ENCODE results near the gene MXD4. TPM values are rescaled to one million over a fixed set of nuclear protein-coding genes. Genes with fewer than 3 reads are reported as not detected.
A peak's percentile ranks its signal among the peaks of the same experiment; 100 is the strongest.

Gene MXD4
- total and polyA plus RNA-seq, 2 experiments from 2014 or later, result 30.9 to 70.5 TPM

- H3K27me3 ChIP-seq (replicated peaks; ENCODE audit: insufficient read depth), result no peaks in the 10 kb centered on the region
- 28 to 37% methylated on average over 23 of the region's 23 CpGs for WGBS, 2 experiments (ENCODE audit: low coverage in 1 of 2, low lambda C conversion rate in 2 of 2, missing lambda C conversion rate in 2 of 2)
- H3K9ac ChIP-seq, result no peak overlapping the region
- H2AFZ ChIP-seq, result no peak overlapping the region
- no peaks in the 10 kb centered on the region for H3F3A ChIP-seq (ENCODE audit: insufficient read depth)
- peak; percentile 40 for DNase-seq
- no peaks in the 10 kb centered on the region for H3K36me3 ChIP-seq (ENCODE audit: low read depth)
- no peak overlapping the region for H3K27ac ChIP-seq
- no peak overlapping the region for H3K4me2 ChIP-seq (ENCODE audit: unreplicated experiment)
- H3K9me2 ChIP-seq (ENCODE audit: insufficient read depth), result no peaks in the 10 kb centered on the region
- H3K9me3 ChIP-seq (ENCODE audit: low read depth), result no peaks in the 10 kb centered on the region
- in situ Hi-C loops (cut with MboI), result no loop called here
- no peak overlapping the region for H3K4me3 ChIP-seq
- no peaks in the 10 kb centered on the region for H3K79me2 ChIP-seq (ENCODE audit: insufficient read depth)
- H4K20me1 ChIP-seq (ENCODE audit: insufficient read depth), result no peaks in the 10 kb centered on the region
- no peaks in the 10 kb centered on the region for H3K4me1 ChIP-seq (ENCODE audit: insufficient read depth)
- TF ChIP-seq EZH2phosphoT487 (IDR thresholded peaks at IDR 0.05; ENCODE audit: insufficient read depth, low read depth) (no peak), EZH2 (IDR thresholded peaks at IDR 0.05; ENCODE audit: insufficient read depth, poor library complexity, severe bottlenecking) (no peak)
These were observed 36.7 kb upstream of the MXD4 start for GRCh38 chr4:2298532-2298991.

GRCh38 chr4:2297606-2298531, 36.0 kb upstream of the MXD4 start:
- H3K9me3 ChIP-seq (ENCODE audit: low read depth), result no peaks in the 10 kb centered on the region
- H3K27me3 ChIP-seq (replicated peaks; ENCODE audit: insufficient read depth), result no peaks in the 10 kb centered on the region
- H3K4me2 ChIP-seq (ENCODE audit: unreplicated experiment), result no peak overlapping the region
- H3K9ac ChIP-seq, result no peak overlapping the region
- no peak overlapping the region for H3K4me3 ChIP-seq
- no peak for TF ChIP-seq EZH2phosphoT487 (IDR thresholded peaks at IDR 0.05; ENCODE audit: insufficient read depth, low read depth)
- TF ChIP-seq EZH2 (IDR thresholded peaks at IDR 0.05; ENCODE audit: insufficient read depth, poor library complexity, severe bottlenecking), result no peak
- no peaks in the 10 kb centered on the region for H3K9me2 ChIP-seq (ENCODE audit: insufficient read depth)
- no peaks in the 10 kb centered on the region for H4K20me1 ChIP-seq (ENCODE audit: insufficient read depth)
- peaks cover 4% of the 10 kb centered on the region for H3K4me1 ChIP-seq (ENCODE audit: insufficient read depth)
- H3F3A ChIP-seq (ENCODE audit: insufficient read depth), result 0 out of 2 replicates have a peak, but pooled peaks cover 2% of the 10 kb centered on the region
- no peaks in the 10 kb centered on the region for H3K36me3 ChIP-seq (ENCODE audit: low read depth)
- 90 to 93% methylated on average over 23 to 40 of the region's 40 CpGs for WGBS, 2 experiments (ENCODE audit: low coverage in 1 of 2, low lambda C conversion rate in 2 of 2, missing lambda C conversion rate in 2 of 2)
- no peak overlapping the region for H2AFZ ChIP-seq
- in situ Hi-C loops (cut with MboI), result no loop called here
- H3K27ac ChIP-seq, result no peak overlapping the region
- DNase-seq, result no peak
- no peaks in the 10 kb centered on the region for H3K79me2 ChIP-seq (ENCODE audit: insufficient read depth)

GRCh38 chr4:2296631-2297601, 35.0 kb upstream of the MXD4 start:
- Histone ChIP-seq H4K20me1 (ENCODE audit: insufficient read depth) (no peaks in the 10 kb centered on the region), H3K4me1 (ENCODE audit: insufficient read depth) (peaks cover 9% of the 10 kb centered on the region), H3F3A (ENCODE audit: insufficient read depth) (0 out of 2 replicates have a peak, but pooled peaks cover 6% of the 10 kb centered on the region), H3K27ac (no peak overlapping the region), H2AFZ (no peak overlapping the region), H3K36me3 (ENCODE audit: low read depth) (no peaks in the 10 kb centered on the region), H3K4me3 (no peak overlapping the region), H3K27me3 (replicated peaks; ENCODE audit: insufficient read depth) (no peaks in the 10 kb centered on the region), H3K9me2 (ENCODE audit: insufficient read depth) (no peaks in the 10 kb centered on the region), H3K9me3 (ENCODE audit: low read depth) (no peaks in the 10 kb centered on the region), H3K79me2 (ENCODE audit: insufficient read depth) (no peaks in the 10 kb centered on the region), H3K9ac (no peak overlapping the region), H3K4me2 (ENCODE audit: unreplicated experiment) (no peak overlapping the region)
- TF ChIP-seq EZH2 (IDR thresholded peaks at IDR 0.05; ENCODE audit: insufficient read depth, poor library complexity, severe bottlenecking) (no peak), EZH2phosphoT487 (IDR thresholded peaks at IDR 0.05; ENCODE audit: insufficient read depth, low read depth) (no peak)
- no peak for DNase-seq
- WGBS, 2 experiments (ENCODE audit: low coverage in 1 of 2, low lambda C conversion rate in 2 of 2, missing lambda C conversion rate in 2 of 2), result 90 to 97% methylated on average over 30 to 34 of the region's 37 CpGs
- in situ Hi-C loops (cut with MboI), result no loop called here

GRCh38 chr4:2295900-2296442, 34.1 kb upstream of the MXD4 start:
- no peak overlapping the region for H3K4me2 ChIP-seq (ENCODE audit: unreplicated experiment)
- DNase-seq, result no peak
- peaks cover 9% of the 10 kb centered on the region for H3K4me1 ChIP-seq (ENCODE audit: insufficient read depth)
- no peak overlapping the region for H3K4me3 ChIP-seq
- no peak overlapping the region for H2AFZ ChIP-seq
- H3K79me2 ChIP-seq (ENCODE audit: insufficient read depth), result no peaks in the 10 kb centered on the region
- H4K20me1 ChIP-seq (ENCODE audit: insufficient read depth), result no peaks in the 10 kb centered on the region
- whole genome bisulfite sequencing, 2 experiments (ENCODE audit: low coverage in 1 of 2, low lambda C conversion rate in 2 of 2, missing lambda C conversion rate in 2 of 2), result 94 to 95% methylated on average over 10 to 14 of the region's 14 CpGs
- no peak overlapping the region for H3K9ac ChIP-seq
- in situ Hi-C loops (cut with MboI), result no loop called here
- H3K9me3 ChIP-seq (ENCODE audit: low read depth), result no peaks in the 10 kb centered on the region
- H3K27ac ChIP-seq, result no peak overlapping the region
- TF ChIP-seq EZH2 (IDR thresholded peaks at IDR 0.05; ENCODE audit: insufficient read depth, poor library complexity, severe bottlenecking) (no peak), EZH2phosphoT487 (IDR thresholded peaks at IDR 0.05; ENCODE audit: insufficient read depth, low read depth) (no peak)
- H3K36me3 ChIP-seq (ENCODE audit: low read depth), result no peaks in the 10 kb centered on the region
- 0 out of 2 replicates have a peak, but pooled peaks cover 6% of the 10 kb centered on the region for H3F3A ChIP-seq (ENCODE audit: insufficient read depth)
- H3K9me2 ChIP-seq (ENCODE audit: insufficient read depth), result no peaks in the 10 kb centered on the region
- H3K27me3 ChIP-seq (replicated peaks; ENCODE audit: insufficient read depth), result no peaks in the 10 kb centered on the region
